ENCODE data around the gene DCST1.

The DCST1 gene

GRCh38 chr1:155012776-155013602, 20.6 kb upstream of the DCST1 start:
- TF ChIP-seq ZNF274 (IDR thresholded peaks at IDR 0.05; ENCODE audit: low read depth, low read length), result no peak
- no peak overlapping the region for H3K4me3 ChIP-seq (ENCODE audit: low read length)

- no peak overlapping the region for H3K4me3 ChIP-seq (ENCODE audit: low read length)
Measured at GRCh38 chr1:155013632-155014031, 20.0 kb upstream of the DCST1 start.

GRCh38 chr1:155014709-155015508, 18.7 kb upstream of the DCST1 start:
- TF ChIP-seq ZNF274 (IDR thresholded peaks at IDR 0.05; ENCODE audit: low read depth, low read length), result no peak
- H3K4me3 ChIP-seq (ENCODE audit: low read length), result no peak overlapping the region

More at GRCh38 chr1:155013632-155014031, 20.0 kb upstream of the DCST1 start:
- no peak for TF ChIP-seq ZNF274 (IDR thresholded peaks at IDR 0.05; ENCODE audit: low read depth, low read length)

- TF ChIP-seq ZNF274 (IDR thresholded peaks at IDR 0.05; ENCODE audit: low read depth, low read length), result no peak
Measured at GRCh38 chr1:155015527-155016230, 17.9 kb upstream of the DCST1 start.

GRCh38 chr1:155016231-155016831, 17.3 kb upstream of the DCST1 start:
- TF ChIP-seq ZNF274 (IDR thresholded peaks at IDR 0.05; ENCODE audit: low read depth, low read length), result no peak
- no peak overlapping the region for H3K4me3 ChIP-seq (ENCODE audit: low read length)

More at GRCh38 chr1:155015527-155016230, 17.9 kb upstream of the DCST1 start:
- H3K4me3 ChIP-seq (ENCODE audit: low read length), result no peak overlapping the region

GRCh38 chr1:155017041-155017945, 16.3 kb upstream of the DCST1 start:
- no peak for TF ChIP-seq ZNF274 (IDR thresholded peaks at IDR 0.05; ENCODE audit: low read depth, low read length)
- peak overlapping the region; percentile 7; the same call in 1 of the 2 replicates for H3K4me3 ChIP-seq (ENCODE audit: low read length)

GRCh38 chr1:155017946-155018316, 15.7 kb upstream of the DCST1 start:
- H3K4me3 ChIP-seq (ENCODE audit: low read length), result peak overlapping the region; percentile 7; the same call in 1 of the 2 replicates
- TF ChIP-seq ZNF274 (IDR thresholded peaks at IDR 0.05; ENCODE audit: low read depth, low read length), result no peak

GRCh38 chr1:155018617-155019348, 14.8 kb upstream of the DCST1 start:
- no peak for TF ChIP-seq ZNF274 (IDR thresholded peaks at IDR 0.05; ENCODE audit: low read depth, low read length)
- no peak overlapping the region for H3K4me3 ChIP-seq (ENCODE audit: low read length)

GRCh38 chr1:155019377-155020245, 14.0 kb upstream of the DCST1 start:
- no peak for TF ChIP-seq ZNF274 (IDR thresholded peaks at IDR 0.05; ENCODE audit: low read depth, low read length)

GRCh38 chr1:155022136-155022926, 11.3 kb upstream of the DCST1 start:
- no peak overlapping the region for H3K4me3 ChIP-seq (ENCODE audit: low read length)
- no peak for TF ChIP-seq ZNF274 (IDR thresholded peaks at IDR 0.05; ENCODE audit: low read depth, low read length)

More at GRCh38 chr1:155019377-155020245, 14.0 kb upstream of the DCST1 start:
- H3K4me3 ChIP-seq (ENCODE audit: low read length), result no peak overlapping the region

GRCh38 chr1:155022927-155023236, 10.7 kb upstream of the DCST1 start:
- no peak overlapping the region for H3K4me3 ChIP-seq (ENCODE audit: low read length)
- TF ChIP-seq ZNF274 (IDR thresholded peaks at IDR 0.05; ENCODE audit: low read depth, low read length), result no peak

All from GM08714 (cell line).